Right lobe of liver (tissue), 6 donors: ENCODE data around the gene ASCC3. TPM values are rescaled to one million over a fixed set of nuclear protein-coding genes. Genes with fewer than 3 reads are reported as not detected.
A peak's percentile ranks its signal among the peaks of the same experiment; 100 is the strongest.
"Not testable (repeated sequence)": the region's sequence is repeated elsewhere in the genome, so short reads cannot be mapped to it uniquely, and the experiment has no call there.

Experiments
- ATAC-seq, 4 donors: fragments of 200-7000 bp; cut with Tn5 transposase; one replicate each; pipeline ENCODE4 v1.9.1; 2020; ENCODE audit warnings: mild to moderate bottlenecking in 4 of 4, moderate library complexity in 4 of 4
- DNase-seq, 3 donors: peaks; one replicate each; pipeline ENCODE4 v3.0.0-alpha.2; 2020
- H3K27ac ChIP-seq, 3 donors: fragments of 200-600 bp; one replicate each; pipeline ENCODE4 v1.8.0; 2022
- H3K27me3 ChIP-seq, 2 donors: fragments of 200-600 bp; one replicate each; pipeline ENCODE4 v1.8.0; 2022
- H3K36me3 ChIP-seq, 4 donors: fragments of 200-600 bp; sonication (generic) in 1 of 4; one replicate each; pipeline versions ENCODE4 v1.5.1 to v1.8.0; 2017 to 2022; ENCODE audit warnings: control low read depth in 1 of 4
- H3K4me1 ChIP-seq, 4 donors: fragments of 200-600 bp; sonication (generic) in 1 of 4; one replicate each; pipeline versions ENCODE4 v1.5.1 to v1.8.0; 2017 to 2022; ENCODE audit warnings: control low read depth in 1 of 4
- H3K4me3 ChIP-seq, 3 donors: fragments of 200-600 bp; one replicate each; pipeline ENCODE4 v1.8.0; 2022
- H3K9me3 ChIP-seq, 4 donors: fragments of 200-600 bp; sonication (generic) in 1 of 4; one replicate each; pipeline versions ENCODE4 v1.5.1 to v1.8.0; 2017 to 2022; ENCODE audit warnings: control low read depth in 1 of 4
- POLR2A ChIP-seq: fragments of 450-650 bp; IDR thresholded peaks from one replicate; pipeline ENCODE4 v1.6.1; 2017; ENCODE audit warnings: antibody characterized with exemption, mild to moderate bottlenecking
- WGBS: methylation state at CpG from one replicate; pipeline ENCODE4 v1.1.6; 2018; ENCODE audit warnings: low coverage, low lambda C conversion rate; ENCODE audit not compliant: insufficient coverage; ENCODE audit errors: missing lambda C conversion rate; 5-methylcytosine and 5-hydroxymethylcytosine counted together
- intact Hi-C, 2 donors: fragments of 100-400 bp; cut with DNase I; formaldehyde crosslinking; loops; one replicate each; pipeline versions ENCODE4 v1.11.2 to v1.14.1; 2022
- total RNA-seq, 6 experiments: library from RNA; depleted of rRNA in 2 of 6; stranded (reverse); fragments of >200 nt in 2 of 6; fragmentation: NEBNext Ultra II Directional in 3 of 6; extraction: Animal tissue kit (Norgen Biotek cat#: 25700) in 3 of 6; gene quantifications; one replicate each; pipeline versions ENCODE4 v1.1.0 to v1.2.4, GENCODE V29; 2016 to 2023
- TF ChIP-seq, protein P1 (sequence below), 4 donors: fragments of 200-600 bp in 3 of 4; fragments of 450-650 bp in 1 of 4; IDR thresholded peaks; one replicate each; pipeline versions ENCODE4 v1.5.1 to v1.8.0; 2016 to 2022; ENCODE audit warnings: antibody characterized with exemption in 4 of 4, mild to moderate bottlenecking in 2 of 4
- donor health status: DM: no; HTN: yes; CAD: no.
- donor health status: DM: no; HTN: no; CAD: no.
- donor health status: DM: no; HTN: no; CAD: no.
- donor health status: DM: no; HTN: yes; CAD: no.
- donor health status: DM: no; HTN: yes; CAD: no.

The ASCC3 gene
- total RNA-seq, 6 experiments from 2014 or later, result 17.0 to 28.2 (median 24.9) TPM

DNA sequence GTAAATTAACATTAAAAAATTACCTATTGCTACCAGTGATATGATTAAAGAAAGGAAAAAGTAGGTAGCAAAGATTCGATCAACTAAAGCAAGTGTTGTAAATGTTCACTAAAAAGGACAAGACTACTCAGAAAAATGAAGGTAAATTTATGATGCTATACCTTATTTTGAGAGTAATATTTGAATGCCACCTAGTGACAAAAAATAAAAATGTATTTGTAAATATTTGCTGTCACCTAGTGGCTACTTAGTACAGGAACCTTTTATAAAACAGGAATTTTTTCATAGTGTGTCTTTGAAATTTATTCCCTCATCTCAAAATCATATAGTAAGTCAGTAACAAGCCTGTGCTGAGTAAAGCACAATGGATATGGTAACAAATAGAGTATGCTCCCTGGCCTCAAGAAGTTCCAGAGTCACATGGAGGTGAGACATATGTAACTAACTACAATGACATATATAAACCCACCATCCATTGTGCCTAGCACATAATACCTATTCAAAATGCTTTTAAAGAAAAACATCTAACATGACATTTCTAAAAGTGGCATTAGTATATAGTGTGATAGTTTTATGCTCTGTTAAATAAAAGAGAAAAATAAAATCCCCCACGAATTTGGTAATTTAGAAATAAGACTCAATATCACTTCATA, 223.3 kb downstream of the ASCC3 start:
- no peak for DNase-seq
- H3K27ac ChIP-seq, result no peak overlapping the region
- no peak overlapping the region for H3K4me3 ChIP-seq
- H3K9me3 ChIP-seq, result no peaks in the 10 kb centered on the region
- no peaks in the 10 kb centered on the region for H3K27me3 ChIP-seq
- peak in 3 of 4 donors; percentile 40 to 54 (median 50) for ATAC-seq
- no peaks in the 10 kb centered on the region for H3K36me3 ChIP-seq
- TF ChIP-seq, protein P1, sequence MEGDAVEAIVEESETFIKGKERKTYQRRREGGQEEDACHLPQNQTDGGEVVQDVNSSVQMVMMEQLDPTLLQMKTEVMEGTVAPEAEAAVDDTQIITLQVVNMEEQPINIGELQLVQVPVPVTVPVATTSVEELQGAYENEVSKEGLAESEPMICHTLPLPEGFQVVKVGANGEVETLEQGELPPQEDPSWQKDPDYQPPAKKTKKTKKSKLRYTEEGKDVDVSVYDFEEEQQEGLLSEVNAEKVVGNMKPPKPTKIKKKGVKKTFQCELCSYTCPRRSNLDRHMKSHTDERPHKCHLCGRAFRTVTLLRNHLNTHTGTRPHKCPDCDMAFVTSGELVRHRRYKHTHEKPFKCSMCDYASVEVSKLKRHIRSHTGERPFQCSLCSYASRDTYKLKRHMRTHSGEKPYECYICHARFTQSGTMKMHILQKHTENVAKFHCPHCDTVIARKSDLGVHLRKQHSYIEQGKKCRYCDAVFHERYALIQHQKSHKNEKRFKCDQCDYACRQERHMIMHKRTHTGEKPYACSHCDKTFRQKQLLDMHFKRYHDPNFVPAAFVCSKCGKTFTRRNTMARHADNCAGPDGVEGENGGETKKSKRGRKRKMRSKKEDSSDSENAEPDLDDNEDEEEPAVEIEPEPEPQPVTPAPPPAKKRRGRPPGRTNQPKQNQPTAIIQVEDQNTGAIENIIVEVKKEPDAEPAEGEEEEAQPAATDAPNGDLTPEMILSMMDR (IDR thresholded peaks at IDR 0.05), result peak; percentile 55 to 64 (median 59)
- TF ChIP-seq POLR2A, result no peak
- intact Hi-C loops, result loop anchor here in 1 of 2 donors (10.0 kb wide), 1 partner anchor 543 kb away; no protein-coding TSS in a partner anchor
- H3K4me1 ChIP-seq, result no peaks in the 10 kb centered on the region
- 84% methylated on average over 2 of the region's 2 CpGs for WGBS

DNA sequence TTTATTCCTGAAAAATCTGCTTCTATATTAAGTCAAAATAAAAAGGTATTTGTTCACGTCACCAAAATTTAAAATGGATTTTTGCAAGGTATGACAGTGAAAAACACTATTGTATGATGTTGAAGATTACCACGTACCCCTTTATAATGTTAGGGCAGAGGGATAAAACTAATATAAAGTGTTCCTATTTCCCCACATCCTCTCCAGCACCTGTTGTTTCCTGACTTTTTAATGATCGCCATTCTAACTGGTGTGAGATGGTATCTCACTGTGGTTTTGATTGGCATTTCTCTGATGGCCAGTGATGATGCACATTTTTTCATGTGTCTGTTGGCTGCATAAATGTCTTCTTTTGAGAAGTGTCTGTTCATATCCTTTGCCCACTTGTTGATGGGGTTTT, 240.0 kb downstream of the ASCC3 start:
- H3K4me1 ChIP-seq, intact Hi-C loops, H3K27ac ChIP-seq, H3K4me3 ChIP-seq, H3K27me3 ChIP-seq, H3K9me3 ChIP-seq, H3K36me3 ChIP-seq, DNase-seq, ATAC-seq: not testable (repeated sequence)
- WGBS, result 97% methylated on average over 3 of the region's 3 CpGs

DNA sequence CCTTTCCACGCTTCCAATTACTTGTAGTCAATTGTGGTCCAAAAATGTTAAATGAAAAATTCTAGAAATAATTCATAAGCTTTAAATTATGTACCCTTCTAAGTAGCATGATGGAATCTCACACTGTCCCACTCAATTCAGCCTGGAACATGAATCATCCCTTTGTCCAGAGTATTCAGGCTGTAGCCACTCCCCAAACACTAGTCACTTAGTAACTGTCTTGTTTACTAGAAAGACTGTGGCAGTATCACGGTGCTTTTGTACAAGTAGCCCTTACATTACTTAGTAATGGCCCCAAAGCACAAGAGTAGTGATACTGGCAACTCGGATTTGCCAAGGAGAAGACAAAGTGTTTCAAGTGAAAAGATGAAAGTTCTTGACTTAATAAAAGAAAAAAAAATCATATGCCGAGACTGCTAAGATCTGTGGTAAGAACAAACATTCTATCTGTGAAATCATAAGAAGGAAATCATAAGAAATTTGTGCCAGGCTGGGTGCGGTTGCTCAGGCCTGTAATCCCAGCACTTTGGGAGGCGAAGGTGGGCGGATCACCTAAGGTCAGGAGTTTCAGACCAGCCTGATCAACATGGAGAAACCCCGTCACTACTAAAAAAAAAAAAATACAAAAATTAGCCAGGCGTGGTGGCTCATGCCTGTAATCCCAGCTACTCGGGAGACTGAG, 247.9 kb downstream of the ASCC3 start:
- Histone ChIP-seq H3K27me3 (no peaks in the 10 kb centered on the region), H3K36me3 (no peaks in the 10 kb centered on the region), H3K27ac (no peak overlapping the region), H3K9me3 (no peaks in the 10 kb centered on the region), H3K4me3 (no peak overlapping the region), H3K4me1 (no peaks in the 10 kb centered on the region)
- WGBS, result 88% methylated on average over 8 of the region's 10 CpGs
- intact Hi-C loops, result no loop called here
- TF ChIP-seq, protein P1 (IDR thresholded peaks at IDR 0.05), result no peak
- no peak for TF ChIP-seq POLR2A
- ATAC-seq (peak in 1 of 4 donors; percentile 87), DNase-seq (no peak)

DNA sequence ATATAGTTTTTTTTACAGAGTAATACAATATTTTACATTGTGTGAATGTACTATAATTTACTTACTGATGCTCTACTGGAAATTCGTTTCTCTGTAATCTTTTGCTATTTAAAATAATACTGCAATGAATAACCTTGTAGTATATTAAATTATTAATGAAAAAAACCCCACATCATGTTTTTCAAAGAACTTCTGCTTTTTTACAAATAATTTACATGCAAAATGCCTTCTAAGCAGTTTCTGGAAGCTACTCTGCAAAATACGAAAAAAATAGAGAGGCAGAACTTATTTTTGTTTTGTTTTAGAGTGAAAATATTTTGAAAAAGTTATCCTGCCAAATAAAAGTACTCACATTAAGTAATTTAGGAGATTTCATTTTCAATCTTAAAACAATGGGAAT, 250.6 kb downstream of the ASCC3 start:
- intact Hi-C loops, result no loop called here
- DNase-seq, result no peak
- TF ChIP-seq, protein P1 (IDR thresholded peaks at IDR 0.05), result no peak
- no peak for TF ChIP-seq POLR2A

More for the DNA sequence above, 250.6 kb downstream of the ASCC3 start:
- ATAC-seq, result no peak
- H3K27me3 ChIP-seq, result no peaks in the 10 kb centered on the region
- H3K36me3 ChIP-seq, result no peaks in the 10 kb centered on the region
- H3K4me1 ChIP-seq, result no peaks in the 10 kb centered on the region
- no peak overlapping the region for H3K27ac ChIP-seq
- no peak overlapping the region for H3K4me3 ChIP-seq
- 74% methylated on average over 2 of the region's 2 CpGs for WGBS
- no peaks in the 10 kb centered on the region for H3K9me3 ChIP-seq
